GM19452 (cell line): ENCODE data around the gene WNT3.

ENCODE experiments used
- ATAC-seq: cut with Tn5 transposase; IDR thresholded peaks from one replicate; pipeline ENCODE4 v1.9.1; 2021; ENCODE audit not compliant: unreplicated experiment

The WNT3 gene

GRCh38 chr17:46836500-46836899 is 18.0 kb upstream of the WNT3 start:
- no peak for ATAC-seq

- no peak for ATAC-seq
Observed at GRCh38 chr17:46834846-46835245, 16.4 kb upstream of the WNT3 start.

DNA sequence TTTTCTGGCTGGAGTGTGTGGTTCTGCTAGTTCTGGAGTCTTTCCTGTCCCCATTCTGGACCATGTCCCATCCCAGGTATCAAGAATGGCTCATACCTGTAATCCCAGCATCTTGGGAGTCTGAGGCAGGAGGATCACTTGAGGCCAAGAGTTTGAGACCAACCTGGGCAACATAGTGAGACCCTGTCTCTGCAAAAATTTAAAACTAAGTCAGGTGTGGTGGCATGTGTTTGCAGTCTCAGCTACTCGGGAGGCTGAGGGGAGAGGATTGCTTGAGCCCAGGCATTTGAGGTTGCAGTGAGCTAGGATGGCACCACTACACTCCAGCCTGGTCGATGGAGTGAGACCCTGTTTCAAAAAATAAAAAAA is 15.3 kb upstream of the WNT3 start:
- ATAC-seq, result no peak

DNA sequence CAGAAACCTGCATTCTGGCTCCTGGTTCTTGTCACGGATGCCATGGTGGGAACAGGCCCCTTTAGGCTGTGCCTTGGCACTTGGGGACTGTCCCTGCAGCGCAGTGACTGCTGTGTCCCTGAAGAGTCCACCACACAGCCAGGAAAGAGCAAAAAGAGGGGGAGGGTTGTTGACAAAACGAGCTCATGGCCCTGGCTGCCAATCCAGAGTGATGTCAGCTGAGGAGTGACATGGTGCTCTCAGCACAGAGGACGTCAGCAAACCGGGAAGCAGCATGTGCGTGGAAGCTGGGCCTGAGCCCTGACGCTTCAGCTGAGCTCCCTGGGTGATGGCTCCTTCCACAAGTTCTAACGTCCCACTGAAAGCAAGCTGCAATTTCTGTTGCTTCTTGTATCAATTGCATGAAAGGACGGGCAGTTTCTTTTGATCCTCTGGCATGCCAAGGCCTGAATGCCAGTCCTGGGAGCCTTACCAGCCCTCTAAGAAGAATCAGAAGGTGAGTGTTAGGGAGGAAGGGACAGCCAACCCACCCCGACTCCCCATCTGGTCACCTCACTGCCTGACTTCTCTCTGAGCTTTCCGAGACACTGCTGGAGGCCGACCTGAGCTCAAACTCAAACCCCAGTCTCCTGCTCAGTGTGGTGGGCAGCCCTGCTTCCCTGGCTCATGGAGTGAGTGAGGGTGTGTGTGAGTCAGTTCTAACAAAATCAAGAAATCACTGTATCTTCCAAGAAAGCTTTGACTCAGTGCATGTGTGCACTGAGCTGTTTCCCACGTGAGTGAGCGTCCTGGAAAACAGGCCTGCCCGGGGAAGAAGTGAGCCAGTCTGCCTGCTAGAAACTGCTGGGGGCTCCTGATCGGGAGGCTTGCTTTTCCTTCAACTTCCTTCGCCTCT is 14.7 kb upstream of the WNT3 start:
- ATAC-seq, result no peak

GRCh38 chr17:46832331-46832821 is 13.9 kb upstream of the WNT3 start:
- no peak for ATAC-seq

GRCh38 chr17:46831573-46832330 is 13.3 kb upstream of the WNT3 start:
- ATAC-seq, result no peak

DNA sequence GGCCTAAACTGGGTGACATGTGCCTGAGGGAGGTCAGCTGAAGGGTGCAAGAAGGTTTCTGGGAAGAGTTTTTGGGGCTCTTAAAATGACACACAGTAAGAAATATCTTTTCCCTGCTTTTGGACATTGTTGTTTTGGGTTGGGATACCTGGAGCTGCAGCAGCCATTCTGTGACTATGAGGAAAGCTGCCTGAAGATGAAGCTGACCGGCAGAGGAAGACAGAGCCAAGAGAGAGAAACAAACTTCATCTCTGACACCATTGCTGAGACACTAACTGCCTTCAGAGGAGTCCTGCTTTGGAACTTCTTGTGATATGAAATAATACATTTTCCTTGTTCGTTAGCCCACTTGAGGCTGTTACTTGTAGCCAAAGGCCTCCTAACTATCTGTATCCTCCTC is 8.8 kb upstream of the WNT3 start:
- ATAC-seq, result no peak

DNA sequence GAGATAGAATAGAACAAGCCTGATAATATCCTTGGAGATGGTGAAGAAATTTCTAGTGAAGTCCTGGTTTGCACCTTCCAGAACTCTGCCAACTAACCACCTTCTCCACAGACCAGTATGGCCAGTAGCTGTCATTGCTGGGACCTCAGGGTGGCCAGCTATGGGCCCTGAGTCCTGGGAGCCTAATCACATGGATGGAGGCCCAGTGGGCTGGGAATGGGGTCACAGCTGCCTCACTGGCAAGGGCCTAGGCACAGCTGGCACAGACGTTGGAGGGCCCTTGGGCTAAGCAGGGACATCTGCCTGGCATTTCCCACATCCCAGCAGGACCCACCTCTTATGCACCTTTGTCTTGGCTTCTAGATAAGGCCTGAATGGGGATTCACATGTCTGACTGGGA is 7.6 kb upstream of the WNT3 start:
- no peak for ATAC-seq

DNA sequence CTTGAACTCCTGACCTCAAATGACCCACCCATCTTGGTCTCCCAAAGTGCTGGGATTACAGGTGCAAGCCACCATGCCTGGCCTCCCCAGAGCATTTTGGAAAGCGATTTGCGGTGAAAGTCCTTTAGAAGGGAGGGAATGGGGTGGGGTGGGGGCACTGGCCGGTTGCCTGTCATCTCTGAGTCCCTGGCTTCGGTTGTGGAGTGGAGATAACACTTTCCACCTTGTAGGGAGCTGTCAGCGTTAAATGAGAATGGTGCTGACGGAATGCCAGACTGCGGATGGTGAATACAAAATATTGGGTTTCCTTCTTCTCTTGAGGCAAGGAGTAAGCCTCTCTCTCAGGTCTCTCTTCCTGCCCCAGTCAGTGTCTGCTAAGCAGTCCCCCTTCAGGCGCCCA is 5.2 kb upstream of the WNT3 start:
- ATAC-seq, result no peak

DNA sequence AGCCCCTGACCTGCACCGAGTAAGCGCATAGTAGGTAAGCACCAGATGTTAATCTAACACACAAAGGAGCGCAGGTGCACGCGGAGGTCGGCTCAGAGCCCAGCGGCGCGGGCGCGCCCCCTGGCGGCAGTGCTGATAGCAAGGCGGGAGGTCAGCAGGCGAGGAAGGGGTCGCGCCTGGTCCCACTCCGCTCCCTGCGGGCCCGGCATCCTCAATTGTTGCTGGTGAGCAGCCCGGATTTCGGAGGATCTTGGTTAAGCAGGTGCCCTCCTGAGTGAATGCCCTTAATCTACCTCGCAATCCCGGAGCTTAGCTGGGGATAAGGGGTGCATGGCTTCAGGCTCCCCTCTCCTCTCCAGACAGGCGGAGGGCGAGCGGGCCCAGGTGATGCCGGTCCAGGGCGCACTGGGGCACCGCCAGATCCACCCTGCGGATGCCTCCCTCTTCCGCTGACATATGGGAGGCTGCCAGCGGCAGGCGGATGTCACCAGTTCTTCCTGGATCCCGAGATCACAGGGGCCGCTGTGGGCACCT is 4.0 kb upstream of the WNT3 start:
- ATAC-seq, result no peak

DNA sequence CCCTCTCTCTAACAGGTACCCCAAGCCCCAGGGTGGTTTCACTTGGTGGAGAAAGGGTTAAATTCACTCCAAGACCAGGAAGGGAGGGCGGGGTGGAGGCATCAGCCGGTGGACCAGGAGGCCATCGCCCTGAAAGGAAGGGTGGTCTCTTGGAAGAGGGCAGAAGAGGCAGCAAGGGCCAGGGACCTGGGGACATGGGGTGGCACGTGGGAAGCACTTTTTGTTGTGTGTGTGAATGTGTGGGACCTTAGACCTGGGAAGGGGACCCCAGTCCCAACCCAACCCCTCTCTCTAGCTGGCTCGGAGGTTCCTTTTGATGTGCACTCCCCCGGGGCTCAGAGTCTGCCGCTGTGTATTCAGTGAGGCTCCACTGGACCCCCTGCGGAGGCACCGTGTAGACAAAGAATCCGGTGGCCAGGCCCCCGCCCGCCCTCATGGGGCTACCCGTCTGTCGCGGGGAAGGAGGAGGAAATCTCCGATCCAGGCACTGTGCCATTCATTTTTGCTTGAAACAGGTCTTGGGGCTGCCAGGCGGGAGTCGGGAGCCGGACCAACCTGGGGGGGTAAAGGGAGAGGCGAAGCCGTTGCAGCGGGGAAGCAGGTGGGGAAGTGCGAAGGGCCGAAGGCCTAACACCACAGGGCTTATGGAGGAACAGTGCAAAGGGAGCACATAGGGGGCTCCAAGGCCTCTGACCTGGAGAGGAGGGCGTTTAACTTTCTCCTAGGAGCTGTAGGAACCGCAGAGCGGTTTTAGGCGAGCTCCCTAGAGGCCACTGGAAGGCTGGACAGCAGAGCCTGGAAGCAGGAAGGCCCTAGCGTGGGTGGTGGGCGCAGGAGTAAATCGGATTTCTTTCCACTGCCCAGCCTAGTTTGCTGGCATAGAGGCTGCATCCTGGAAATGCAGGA is 3.2 kb upstream of the WNT3 start:
- ATAC-seq, result no peak

- no peak for ATAC-seq
Observed at GRCh38 chr17:46820592-46821450, 2.3 kb upstream of the WNT3 start.

DNA sequence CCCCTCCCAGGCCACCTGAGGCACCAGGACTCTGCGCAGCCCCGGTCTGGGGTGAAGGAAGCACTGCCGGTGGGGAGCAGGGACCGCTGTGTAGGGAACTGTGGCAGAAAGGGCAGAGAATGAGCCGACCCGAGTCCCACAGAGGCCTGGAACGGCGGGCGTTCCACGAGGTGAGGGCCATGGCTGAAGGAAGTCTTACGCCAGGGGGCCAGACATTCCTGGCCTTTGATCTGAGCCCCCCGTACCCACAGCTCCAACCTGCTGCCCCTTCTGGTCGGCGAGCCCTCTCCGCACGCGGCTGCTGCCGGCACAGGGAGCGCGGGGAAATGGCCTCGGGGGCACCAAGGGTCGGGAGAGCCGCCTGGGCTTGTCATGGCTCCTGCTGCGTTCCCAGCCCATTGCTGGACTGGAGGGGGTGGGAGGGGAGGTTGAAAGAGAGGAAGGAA is 1.4 kb upstream of the WNT3 start:
- ATAC-seq, result no peak

GRCh38 chr17:46818929-46819859 is 702 bp upstream of the WNT3 start:
- no peak for ATAC-seq

- no peak for ATAC-seq
Observed at GRCh38 chr17:46817901-46818209, 637 bp downstream of the WNT3 start.

DNA sequence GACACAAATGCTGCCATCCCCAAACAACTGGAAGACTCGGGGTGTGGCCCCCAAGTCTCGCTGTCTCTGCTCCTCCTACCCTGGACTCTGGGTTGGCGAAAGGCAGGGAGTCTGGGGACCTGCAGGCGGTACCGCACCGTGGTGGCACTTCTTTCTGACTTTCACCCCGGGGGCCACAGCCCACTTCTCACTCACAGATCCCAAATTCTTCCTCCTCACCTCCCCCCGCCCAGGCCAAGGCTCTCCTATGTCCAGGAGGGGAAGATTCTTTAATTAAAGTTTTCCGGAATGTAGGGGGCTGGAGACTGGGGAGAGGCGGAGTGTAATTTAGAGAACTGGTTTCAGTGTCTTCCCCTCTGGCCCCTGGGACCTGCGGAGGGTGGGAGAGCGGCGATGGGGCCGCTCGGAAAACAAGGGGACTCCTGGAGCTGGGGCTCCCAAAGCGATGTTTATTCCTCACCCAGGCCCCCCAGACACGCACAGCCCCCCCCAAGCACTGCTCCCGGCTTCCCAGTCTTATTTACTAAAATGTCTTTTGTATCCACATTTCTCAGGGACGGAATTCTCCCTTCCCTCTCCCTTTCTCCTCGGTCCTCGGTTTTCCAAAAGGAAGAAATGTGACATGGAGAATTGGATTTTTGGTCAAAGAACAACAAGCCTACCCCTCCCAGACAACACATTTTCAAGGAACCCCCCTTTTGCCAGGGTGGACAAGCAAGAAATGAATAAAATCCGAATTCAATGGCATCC is 1.2 kb downstream of the WNT3 start:
- ATAC-seq, result no peak

GRCh38 chr17:46815474-46816353 is 2.8 kb downstream of the WNT3 start:
- ATAC-seq, result no peak
